Activated T-helper 1 cell treated with anti-CD3 and anti-CD28 coated beads, Interleukin-12 subunit alpha, Interleukin-12 subunit beta, Interleukin-2, Interleukin-4 antibody, amounts not matched to agents 30 ng/mL and 10 ng/mL and 1 ng/mL, durations not matched to agents 14 hours and 24 hours and 36 hours (primary cell): ENCODE measurements around the gene EBF3. TPM values are rescaled to one million over a fixed set of nuclear protein-coding genes. Genes with fewer than 3 reads are reported as not detected.

Experiments
- DNase-seq: peaks from one replicate; pipeline ENCODE4 v3.0.0; 2021; ENCODE audit warnings: low spot score
- H3K27ac Mint-ChIP-seq: one replicate; pipeline ENCODE4 v1.8.0; 2021; ENCODE audit warnings: mild to moderate bottlenecking, mixed read lengths
- H3K27me3 Mint-ChIP-seq: one replicate; pipeline ENCODE4 v1.8.0; 2022; ENCODE audit warnings: mild to moderate bottlenecking, moderate library complexity, mixed read lengths; ENCODE audit not compliant: insufficient read depth
- H3K36me3 Mint-ChIP-seq: one replicate; pipeline ENCODE4 v1.8.0; 2021; ENCODE audit warnings: low read depth, mixed read lengths
- H3K4me1 Mint-ChIP-seq: one replicate; pipeline ENCODE4 v1.8.0; 2021; ENCODE audit warnings: low read depth, mixed read lengths
- H3K4me3 Mint-ChIP-seq: one replicate; pipeline ENCODE4 v1.8.0; 2021; ENCODE audit warnings: mild to moderate bottlenecking, moderate library complexity, mixed read lengths
- H3K9me3 Mint-ChIP-seq: one replicate; pipeline ENCODE4 v1.8.0; 2021; ENCODE audit warnings: mixed read lengths
- intact Hi-C: fragments of 100-400 bp; cut with micrococcal nuclease; formaldehyde crosslinking; loops from one replicate; pipeline ENCODE4 v1.15.1; 2024
- total RNA-seq: library from RNA; stranded (reverse); gene quantifications from 2 replicates; pipeline ENCODE4 v1.2.3, GENCODE V29; 2022

EBF3 gene
- total RNA-seq, 1 donor from 2014 or later: not detected

- intact Hi-C loops: no loop called here
- no peaks in the 10 kb centered on the region for H3K4me1 Mint-ChIP-seq
- no peak overlapping the region for H3K4me3 Mint-ChIP-seq
- DNase-seq: no peak
- peaks cover 26% of the 10 kb centered on the region for H3K9me3 Mint-ChIP-seq
- H3K27ac Mint-ChIP-seq: no peak overlapping the region
- peaks cover 2% of the 10 kb centered on the region for H3K27me3 Mint-ChIP-seq
- H3K36me3 Mint-ChIP-seq: no peaks in the 10 kb centered on the region
Measured at GRCh38 chr10:129793996-129794395, 170.1 kb downstream of the EBF3 start.

GRCh38 chr10:129793479-129793878, 170.6 kb downstream of the EBF3 start:
- intact Hi-C loops: no loop called here
- H3K9me3 Mint-ChIP-seq: peaks cover 26% of the 10 kb centered on the region
- no peak for DNase-seq
- H3K4me1 Mint-ChIP-seq: no peaks in the 10 kb centered on the region
- no peak overlapping the region for H3K4me3 Mint-ChIP-seq
- H3K27ac Mint-ChIP-seq: no peak overlapping the region
- no peaks in the 10 kb centered on the region for H3K27me3 Mint-ChIP-seq
- no peaks in the 10 kb centered on the region for H3K36me3 Mint-ChIP-seq

- peaks cover 26% of the 10 kb centered on the region for H3K9me3 Mint-ChIP-seq
- no peak for DNase-seq
- intact Hi-C loops: no loop called here
- no peak overlapping the region for H3K4me3 Mint-ChIP-seq
- H3K27ac Mint-ChIP-seq: no peak overlapping the region
- H3K36me3 Mint-ChIP-seq: no peaks in the 10 kb centered on the region
- H3K4me1 Mint-ChIP-seq: no peaks in the 10 kb centered on the region
- H3K27me3 Mint-ChIP-seq: no peaks in the 10 kb centered on the region
Measured at GRCh38 chr10:129792864-129793263, 171.2 kb downstream of the EBF3 start.

- H3K36me3 Mint-ChIP-seq: no peaks in the 10 kb centered on the region
- no peak overlapping the region for H3K27ac Mint-ChIP-seq
- intact Hi-C loops: no loop called here
- no peak overlapping the region for H3K4me3 Mint-ChIP-seq
- H3K9me3 Mint-ChIP-seq: peaks cover 31% of the 10 kb centered on the region
- DNase-seq: no peak
- H3K27me3 Mint-ChIP-seq: no peaks in the 10 kb centered on the region
- no peaks in the 10 kb centered on the region for H3K4me1 Mint-ChIP-seq
Measured at GRCh38 chr10:129792141-129792540, 171.9 kb downstream of the EBF3 start.

- Mint-ChIP-seq H3K4me3 (no peak overlapping the region), H3K27ac (no peak overlapping the region), H3K4me1 (no peaks in the 10 kb centered on the region), H3K27me3 (no peaks in the 10 kb centered on the region), H3K9me3 (peaks cover 32% of the 10 kb centered on the region), H3K36me3 (no peaks in the 10 kb centered on the region)
- no peak for DNase-seq
- intact Hi-C loops: no loop called here
Measured at GRCh38 chr10:129790715-129791446, 173.2 kb downstream of the EBF3 start.

GRCh38 chr10:129788215-129788614, 175.9 kb downstream of the EBF3 start:
- no peak overlapping the region for H3K27ac Mint-ChIP-seq
- intact Hi-C loops: no loop called here

GRCh38 chr10:129787557-129787956, 176.5 kb downstream of the EBF3 start:
- intact Hi-C loops: no loop called here
- no peaks in the 10 kb centered on the region for H3K36me3 Mint-ChIP-seq
- no peaks in the 10 kb centered on the region for H3K4me1 Mint-ChIP-seq
- no peak for DNase-seq
- peaks cover 24% of the 10 kb centered on the region for H3K9me3 Mint-ChIP-seq
- H3K27me3 Mint-ChIP-seq: no peaks in the 10 kb centered on the region
- H3K27ac Mint-ChIP-seq: no peak overlapping the region
- no peak overlapping the region for H3K4me3 Mint-ChIP-seq

More at GRCh38 chr10:129788215-129788614, 175.9 kb downstream of the EBF3 start:
- no peak overlapping the region for H3K4me3 Mint-ChIP-seq
- no peak for DNase-seq
- no peaks in the 10 kb centered on the region for H3K27me3 Mint-ChIP-seq
- no peaks in the 10 kb centered on the region for H3K4me1 Mint-ChIP-seq
- peaks cover 28% of the 10 kb centered on the region for H3K9me3 Mint-ChIP-seq
- H3K36me3 Mint-ChIP-seq: no peaks in the 10 kb centered on the region

GRCh38 chr10:129786216-129786615, 177.9 kb downstream of the EBF3 start:
- H3K4me1 Mint-ChIP-seq: no peaks in the 10 kb centered on the region
- H3K27ac Mint-ChIP-seq: no peak overlapping the region
- H3K27me3 Mint-ChIP-seq: no peaks in the 10 kb centered on the region
- no peak overlapping the region for H3K4me3 Mint-ChIP-seq
- H3K9me3 Mint-ChIP-seq: peaks cover 19% of the 10 kb centered on the region
- no peak for DNase-seq
- H3K36me3 Mint-ChIP-seq: no peaks in the 10 kb centered on the region
- intact Hi-C loops: no loop called here

- peaks cover 15% of the 10 kb centered on the region for H3K9me3 Mint-ChIP-seq
- H3K36me3 Mint-ChIP-seq: no peaks in the 10 kb centered on the region
- no peak for DNase-seq
- no peak overlapping the region for H3K4me3 Mint-ChIP-seq
- no peak overlapping the region for H3K27ac Mint-ChIP-seq
- intact Hi-C loops: no loop called here
- no peaks in the 10 kb centered on the region for H3K27me3 Mint-ChIP-seq
- H3K4me1 Mint-ChIP-seq: no peaks in the 10 kb centered on the region
Measured at GRCh38 chr10:129785536-129785981, 178.5 kb downstream of the EBF3 start.

Other genes starting within 250 kb of the EBF3 start
- 3.3 and 3.6 TPM in 2 replicates for gene C10orf143, start 146.6 kb upstream of the EBF3 start, total RNA-seq
- gene GLRX3, start 172.1 kb upstream of the EBF3 start, total RNA-seq: 119 and 129 TPM in 2 replicates